Ovary (tissue), 3 donors: ENCODE data around the gene HSD17B1.

Experiments
- EP300 ChIP-seq: sonication (generic); formaldehyde crosslinking; IDR thresholded peaks from one replicate; pipeline ENCODE4 v1.6.1; 2017; ENCODE audit warnings: antibody characterized with exemption
- POLR2A ChIP-seq: fragments of 450-650 bp; IDR thresholded peaks from one replicate; pipeline ENCODE4 v1.6.1; 2017; ENCODE audit warnings: antibody characterized with exemption, mild to moderate bottlenecking, moderate library complexity
- TF ChIP-seq, protein P1 (sequence below), 3 donors: fragments of 450-650 bp in 2 of 3; fragments of 200-600 bp in 1 of 3; IDR thresholded peaks; one replicate each; pipeline versions ENCODE4 v1.5.1 to v1.8.0; 2016 to 2022; ENCODE audit warnings: antibody characterized with exemption in 3 of 3, mild to moderate bottlenecking in 1 of 3
- donor health status: DM: no; HTN: no; CAD: no.

DNA sequence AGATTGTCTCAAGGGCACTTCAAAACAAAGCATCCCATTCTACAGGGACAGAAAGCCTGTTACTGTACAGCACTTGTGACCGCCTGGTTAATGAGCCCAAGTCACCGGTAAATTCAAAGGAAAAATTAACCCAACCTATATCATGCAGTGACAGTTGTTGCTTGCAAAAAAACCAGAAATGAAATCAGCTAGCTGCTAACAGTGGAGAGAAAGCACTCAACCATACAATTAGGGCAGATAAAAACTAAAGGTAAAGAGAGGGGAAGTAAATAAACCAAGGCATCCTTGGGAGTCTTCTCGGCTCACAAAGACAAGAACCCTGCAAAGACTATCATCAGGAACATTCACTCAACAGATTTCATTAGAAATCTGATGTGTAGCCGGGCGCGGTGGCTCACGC, 50.6 kb downstream of the HSD17B1 start:
- TF ChIP-seq, protein P1, sequence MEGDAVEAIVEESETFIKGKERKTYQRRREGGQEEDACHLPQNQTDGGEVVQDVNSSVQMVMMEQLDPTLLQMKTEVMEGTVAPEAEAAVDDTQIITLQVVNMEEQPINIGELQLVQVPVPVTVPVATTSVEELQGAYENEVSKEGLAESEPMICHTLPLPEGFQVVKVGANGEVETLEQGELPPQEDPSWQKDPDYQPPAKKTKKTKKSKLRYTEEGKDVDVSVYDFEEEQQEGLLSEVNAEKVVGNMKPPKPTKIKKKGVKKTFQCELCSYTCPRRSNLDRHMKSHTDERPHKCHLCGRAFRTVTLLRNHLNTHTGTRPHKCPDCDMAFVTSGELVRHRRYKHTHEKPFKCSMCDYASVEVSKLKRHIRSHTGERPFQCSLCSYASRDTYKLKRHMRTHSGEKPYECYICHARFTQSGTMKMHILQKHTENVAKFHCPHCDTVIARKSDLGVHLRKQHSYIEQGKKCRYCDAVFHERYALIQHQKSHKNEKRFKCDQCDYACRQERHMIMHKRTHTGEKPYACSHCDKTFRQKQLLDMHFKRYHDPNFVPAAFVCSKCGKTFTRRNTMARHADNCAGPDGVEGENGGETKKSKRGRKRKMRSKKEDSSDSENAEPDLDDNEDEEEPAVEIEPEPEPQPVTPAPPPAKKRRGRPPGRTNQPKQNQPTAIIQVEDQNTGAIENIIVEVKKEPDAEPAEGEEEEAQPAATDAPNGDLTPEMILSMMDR (IDR thresholded peaks at IDR 0.05), result no peak
- TF ChIP-seq POLR2A (no peak), EP300 (no peak)
